Spleen (tissue), 7 donors: ENCODE results near the gene DLG2.

ENCODE experiments used
- POLR2A ChIP-seq, 3 donors: fragments of 450-650 bp; IDR thresholded peaks; one replicate each; pipeline ENCODE4 v1.5.1; 2017; ENCODE audit warnings: antibody characterized with exemption in 3 of 3, mild to moderate bottlenecking in 1 of 3
- POLR2AphosphoS5 ChIP-seq, 3 donors: sonication (generic); formaldehyde crosslinking; IDR thresholded peaks; one replicate each; pipeline ENCODE4 v1.5.1; 2017; ENCODE audit warnings: antibody characterized with exemption in 3 of 3
- TF ChIP-seq, protein P1 (sequence below), 11 experiments: fragments of 200-600 bp in 7 of 11; fragments of 450-650 bp in 4 of 11; sonication (generic) in 4 of 11; IDR thresholded peaks in 8 of 11; conservative IDR thresholded peaks in 3 of 11; 1 replicate in 7 of 11; 2 replicates in 4 of 11; pipeline versions ENCODE4 v1.4.0 to v1.8.0; 2016 to 2021; ENCODE audit warnings: antibody characterized with exemption in 11 of 11, inconsistent platforms in 4 of 11, mild to moderate bottlenecking in 1 of 11
- donor health status: DM: no; HTN: no; CAD: no; lungs with moderate emphysema.
- donor health status: DM: no; HTN: no; CAD: no.
- donor health status: DM: no; HTN: no; CAD: no.

DNA sequence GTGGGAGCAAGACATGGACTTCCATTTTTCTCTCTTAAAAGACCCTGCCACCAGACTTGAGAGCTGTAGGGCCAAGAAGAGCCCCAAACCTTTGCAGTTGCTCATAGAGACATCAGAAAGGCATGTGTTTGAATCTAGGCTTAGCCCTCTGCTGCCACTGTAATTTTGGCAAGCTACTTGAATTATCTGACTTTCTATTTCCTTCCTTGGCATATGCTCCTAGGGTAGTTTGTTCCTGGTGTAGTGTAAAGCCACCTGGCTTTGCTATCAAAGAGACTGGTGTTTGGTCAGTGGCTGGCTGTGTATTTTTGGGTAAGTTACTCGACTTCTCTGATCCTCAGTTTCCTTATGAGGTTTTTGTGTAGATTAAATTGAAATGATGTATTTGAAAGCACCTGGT lies 2088.9 kb downstream of the DLG2 start:
- TF ChIP-seq, protein P1, sequence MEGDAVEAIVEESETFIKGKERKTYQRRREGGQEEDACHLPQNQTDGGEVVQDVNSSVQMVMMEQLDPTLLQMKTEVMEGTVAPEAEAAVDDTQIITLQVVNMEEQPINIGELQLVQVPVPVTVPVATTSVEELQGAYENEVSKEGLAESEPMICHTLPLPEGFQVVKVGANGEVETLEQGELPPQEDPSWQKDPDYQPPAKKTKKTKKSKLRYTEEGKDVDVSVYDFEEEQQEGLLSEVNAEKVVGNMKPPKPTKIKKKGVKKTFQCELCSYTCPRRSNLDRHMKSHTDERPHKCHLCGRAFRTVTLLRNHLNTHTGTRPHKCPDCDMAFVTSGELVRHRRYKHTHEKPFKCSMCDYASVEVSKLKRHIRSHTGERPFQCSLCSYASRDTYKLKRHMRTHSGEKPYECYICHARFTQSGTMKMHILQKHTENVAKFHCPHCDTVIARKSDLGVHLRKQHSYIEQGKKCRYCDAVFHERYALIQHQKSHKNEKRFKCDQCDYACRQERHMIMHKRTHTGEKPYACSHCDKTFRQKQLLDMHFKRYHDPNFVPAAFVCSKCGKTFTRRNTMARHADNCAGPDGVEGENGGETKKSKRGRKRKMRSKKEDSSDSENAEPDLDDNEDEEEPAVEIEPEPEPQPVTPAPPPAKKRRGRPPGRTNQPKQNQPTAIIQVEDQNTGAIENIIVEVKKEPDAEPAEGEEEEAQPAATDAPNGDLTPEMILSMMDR (IDR thresholded peaks at IDR 0.05 in 8 of 11, conservative IDR thresholded peaks at IDR 0.05 in 3 of 11), result no peak
- TF ChIP-seq POLR2AphosphoS5 (IDR thresholded peaks at IDR 0.05), result no peak
- TF ChIP-seq POLR2A (IDR thresholded peaks at IDR 0.05), result no peak
